GM23338 (cell line): ENCODE data around the gene DPP9. TPM values are rescaled to one million over a fixed set of nuclear protein-coding genes. Genes with fewer than 3 reads are reported as not detected.

Experiments used
- ATAC-seq: fragments of 200-7000 bp; cut with Tn5 transposase; 3 replicates; pipeline ENCODE4 v1.9.1; 2020
- DNase-seq: peaks from one replicate; pipeline ENCODE4 v3.0.0-alpha.2; 2015; ENCODE audit warnings: low spot score
- H2AFZ ChIP-seq: fragments of 200-600 bp; sonication (generic); 2 replicates; pipeline ENCODE4 v1.8.0; 2016; ENCODE audit warnings: antibody characterized with exemption, mild to moderate bottlenecking, moderate library complexity
- H3F3A ChIP-seq: fragments of 200-600 bp; sonication (generic); replicated peaks from 2 replicates; pipeline ENCODE4 v1.8.0; 2017; ENCODE audit warnings: antibody characterized with exemption, mixed run types, low read depth
- H3K27ac ChIP-seq: fragments of 200-600 bp; sonication (generic); 2 replicates; pipeline ENCODE4 v1.6.1; 2016; ENCODE audit warnings: low read depth
- H3K27me3 ChIP-seq: fragments of 200-600 bp; sonication (generic); 2 replicates; pipeline ENCODE4 v1.8.0; 2016; ENCODE audit warnings: mild to moderate bottlenecking, mixed run types, moderate library complexity; ENCODE audit not compliant: insufficient read depth
- H3K36me3 ChIP-seq: fragments of 200-600 bp; sonication (generic); 2 replicates; pipeline ENCODE4 v1.8.0; 2016; ENCODE audit warnings: mild to moderate bottlenecking; ENCODE audit not compliant: insufficient read depth
- H3K4me1 ChIP-seq: fragments of 200-600 bp; sonication (generic); 2 replicates; pipeline ENCODE4 v1.8.0; 2016; ENCODE audit warnings: mild to moderate bottlenecking, moderate library complexity; ENCODE audit not compliant: insufficient read depth
- H3K4me2 ChIP-seq: fragments of 200-600 bp; sonication (generic); 2 replicates; pipeline ENCODE4 v1.7.1; 2017; ENCODE audit warnings: mixed run types
- H3K4me3 ChIP-seq: fragments of 200-600 bp; sonication (generic); 2 replicates; pipeline ENCODE4 v1.6.1; 2016; ENCODE audit warnings: mixed run types
- H3K79me2 ChIP-seq: fragments of 200-600 bp; sonication (generic); replicated peaks from 2 replicates; pipeline ENCODE4 v1.8.0; 2017; ENCODE audit warnings: mild to moderate bottlenecking; ENCODE audit not compliant: insufficient read depth
- H3K9me2 ChIP-seq: fragments of 200-600 bp; sonication (generic); 2 replicates; pipeline ENCODE4 v1.8.0; 2017; ENCODE audit not compliant: insufficient read depth
- H4K20me1 ChIP-seq: fragments of 200-600 bp; sonication (generic); replicated peaks from 2 replicates; pipeline ENCODE4 v1.8.0; 2017; ENCODE audit warnings: mild to moderate bottlenecking; ENCODE audit not compliant: insufficient read depth
- H3K27ac Mint-ChIP-seq: 2 replicates; pipeline ENCODE4 v1.8.0; 2020; ENCODE audit warnings: inconsistent platforms, mild to moderate bottlenecking, moderate library complexity, mixed read lengths
- H3K27me3 Mint-ChIP-seq: 3 replicates; pipeline ENCODE4 v1.8.0; 2022; ENCODE audit warnings: low read depth, mild to moderate bottlenecking, moderate library complexity, mixed read lengths, inconsistent platforms; ENCODE audit not compliant: insufficient read depth, poor library complexity
- H3K36me3 Mint-ChIP-seq: 3 replicates; pipeline ENCODE4 v1.8.0; 2021; ENCODE audit warnings: low read depth, mild to moderate bottlenecking, inconsistent platforms, moderate library complexity, mixed read lengths
- H3K4me1 Mint-ChIP-seq: 3 replicates; pipeline ENCODE4 v1.8.0; 2020; ENCODE audit warnings: mild to moderate bottlenecking, inconsistent platforms, mixed read lengths
- H3K4me3 Mint-ChIP-seq: 3 replicates; pipeline ENCODE4 v1.8.0; 2021; ENCODE audit warnings: moderate library complexity, mild to moderate bottlenecking, inconsistent platforms, mixed read lengths
- H3K9me3 Mint-ChIP-seq: 3 replicates; pipeline ENCODE4 v1.8.0; 2020; ENCODE audit warnings: moderate library complexity, mild to moderate bottlenecking, inconsistent platforms, mixed read lengths
- CREB1 ChIP-seq: fragments of 250-450 bp; sonication (Bioruptor Pico); IDR thresholded peaks from 2 replicates; pipeline ENCODE4 v1.5.0; 2020; ENCODE audit warnings: low read depth, mild to moderate bottlenecking, moderate library complexity
- ETS1 ChIP-seq: IDR thresholded peaks from 2 replicates; pipeline ENCODE4 v1.6.1; 2016; ENCODE audit warnings: antibody characterized with exemption
- EZH2 ChIP-seq: fragments of 200-600 bp; sonication (generic); IDR thresholded peaks from one replicate; pipeline ENCODE4 v1.8.0; 2017; ENCODE audit warnings: antibody characterized with exemption, mild to moderate bottlenecking, low read depth; ENCODE audit not compliant: unreplicated experiment
- EZH2phosphoT487 ChIP-seq: fragments of 200-600 bp; sonication (generic); IDR thresholded peaks from one replicate; pipeline ENCODE4 v1.8.1; 2018; ENCODE audit warnings: antibody characterized with exemption; ENCODE audit not compliant: unreplicated experiment
- JUNB ChIP-seq: IDR thresholded peaks from one replicate; pipeline ENCODE4 v1.6.1; 2016; ENCODE audit warnings: antibody characterized with exemption; ENCODE audit not compliant: unreplicated experiment
- NANOG ChIP-seq: IDR thresholded peaks from 2 replicates; pipeline ENCODE4 v1.6.1; 2016; ENCODE audit warnings: antibody characterized with exemption, borderline replicate concordance
- POLR2AphosphoS5 ChIP-seq: IDR thresholded peaks from 2 replicates; pipeline ENCODE4 v1.6.1; 2016; ENCODE audit warnings: antibody characterized with exemption, low read depth
- STAT1 ChIP-seq: IDR thresholded peaks from one replicate; pipeline ENCODE4 v1.6.1; 2016; ENCODE audit warnings: antibody characterized with exemption; ENCODE audit not compliant: unreplicated experiment
- ZNF114 ChIP-seq: fragments of 250-450 bp; sonication (Bioruptor Pico); IDR thresholded peaks from 2 replicates; pipeline ENCODE4 v1.5.0; 2020; ENCODE audit warnings: mild to moderate bottlenecking, moderate library complexity
- ZNF331 ChIP-seq: fragments of 250-450 bp; sonication (Bioruptor Pico); IDR thresholded peaks from 2 replicates; pipeline ENCODE4 v1.5.0; 2020; ENCODE audit warnings: low read depth, mild to moderate bottlenecking, moderate library complexity
- polyA plus RNA-seq: library from polyadenylated mRNA; unstranded; fragments of >200 nt; fragmentation: Nextera tagmentation; extraction: Ambion mirVana; gene quantifications from 2 replicates; pipeline ENCODE4 v1.2.1, GENCODE V29; 2016
- total RNA-seq: library from RNA; depleted of rRNA; stranded (reverse); fragments of >200 nt; shearing (Covaris generic); gene quantifications from 2 replicates; pipeline ENCODE4 v1.2.3, GENCODE V29; 2014
- TF ChIP-seq, protein P1 (sequence below): IDR thresholded peaks from one replicate; pipeline ENCODE4 v1.6.1; 2018; ENCODE audit warnings: antibody characterized with exemption; ENCODE audit not compliant: unreplicated experiment
- TF ChIP-seq, protein P2 (sequence below), 2 experiments: fragments of 200-600 bp in 1 of 2; sonication (generic) in 1 of 2; conservative IDR thresholded peaks; 2 replicates each; pipeline versions ENCODE4 v1.5.1 to v1.6.1; 2016 to 2017; ENCODE audit warnings: antibody characterized with exemption in 2 of 2, low read depth in 2 of 2, mild to moderate bottlenecking in 2 of 2, moderate library complexity in 1 of 2
- TF ChIP-seq, protein P3 (sequence below): fragments of 250-450 bp; sonication (Bioruptor Pico); IDR thresholded peaks from 2 replicates; pipeline ENCODE4 v1.5.0; 2020; ENCODE audit warnings: mild to moderate bottlenecking, moderate library complexity

Gene DPP9
- total and polyA plus RNA-seq, 2 experiments from 2014 or later = 19.5 to 49.2 TPM

DNA sequence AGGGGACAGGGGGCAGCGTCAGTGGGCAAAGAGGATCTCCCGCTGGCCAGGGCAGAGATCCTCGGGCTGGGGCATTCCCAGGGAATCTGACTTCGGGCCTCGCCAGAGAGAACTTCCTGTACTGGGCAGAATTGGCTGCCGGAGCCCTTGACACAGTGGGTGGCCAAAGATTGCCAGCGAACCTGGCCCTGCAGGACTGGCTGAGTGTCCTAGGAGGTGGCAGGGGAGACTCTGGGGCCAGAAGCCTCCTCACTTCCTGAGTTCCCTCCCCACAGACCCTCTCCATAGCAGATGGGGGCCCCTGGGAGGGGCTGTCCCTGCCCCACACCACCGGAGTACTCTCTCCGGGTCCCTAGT lies 19.3 kb downstream of the DPP9 start:
- Histone ChIP-seq H3K4me3 (no peak overlapping the region), H3K4me1 (no peaks in the 10 kb centered on the region), H4K20me1 (peaks cover 4% of the 10 kb centered on the region; the same call in 1 of the 2 replicates), H2AFZ (no peak overlapping the region), H3K4me2 (no peak overlapping the region), H3K36me3 (peaks cover 8% of the 10 kb centered on the region; the same call in 1 of the 2 replicates), H3K79me2 (no peaks in the 10 kb centered on the region), H3K27ac (no peak overlapping the region), H3K9me2 (no peaks in the 10 kb centered on the region), H3K27me3 (no peaks in the 10 kb centered on the region), H3F3A (0 out of 2 replicates have a peak, but pooled peaks cover 3% of the 10 kb centered on the region)
- ATAC-seq (no peak), DNase-seq (no peak)
- peaks cover 8% of the 10 kb centered on the region for H3K27me3 Mint-ChIP-seq
- H3K9me3 Mint-ChIP-seq = no peaks in the 10 kb centered on the region
- H3K4me3 Mint-ChIP-seq = no peak overlapping the region
- TF ChIP-seq NANOG = no peak
- no peak for TF ChIP-seq ETS1
- no peak for TF ChIP-seq POLR2AphosphoS5
- TF ChIP-seq EZH2phosphoT487 = no peak
- TF ChIP-seq, protein P1, sequence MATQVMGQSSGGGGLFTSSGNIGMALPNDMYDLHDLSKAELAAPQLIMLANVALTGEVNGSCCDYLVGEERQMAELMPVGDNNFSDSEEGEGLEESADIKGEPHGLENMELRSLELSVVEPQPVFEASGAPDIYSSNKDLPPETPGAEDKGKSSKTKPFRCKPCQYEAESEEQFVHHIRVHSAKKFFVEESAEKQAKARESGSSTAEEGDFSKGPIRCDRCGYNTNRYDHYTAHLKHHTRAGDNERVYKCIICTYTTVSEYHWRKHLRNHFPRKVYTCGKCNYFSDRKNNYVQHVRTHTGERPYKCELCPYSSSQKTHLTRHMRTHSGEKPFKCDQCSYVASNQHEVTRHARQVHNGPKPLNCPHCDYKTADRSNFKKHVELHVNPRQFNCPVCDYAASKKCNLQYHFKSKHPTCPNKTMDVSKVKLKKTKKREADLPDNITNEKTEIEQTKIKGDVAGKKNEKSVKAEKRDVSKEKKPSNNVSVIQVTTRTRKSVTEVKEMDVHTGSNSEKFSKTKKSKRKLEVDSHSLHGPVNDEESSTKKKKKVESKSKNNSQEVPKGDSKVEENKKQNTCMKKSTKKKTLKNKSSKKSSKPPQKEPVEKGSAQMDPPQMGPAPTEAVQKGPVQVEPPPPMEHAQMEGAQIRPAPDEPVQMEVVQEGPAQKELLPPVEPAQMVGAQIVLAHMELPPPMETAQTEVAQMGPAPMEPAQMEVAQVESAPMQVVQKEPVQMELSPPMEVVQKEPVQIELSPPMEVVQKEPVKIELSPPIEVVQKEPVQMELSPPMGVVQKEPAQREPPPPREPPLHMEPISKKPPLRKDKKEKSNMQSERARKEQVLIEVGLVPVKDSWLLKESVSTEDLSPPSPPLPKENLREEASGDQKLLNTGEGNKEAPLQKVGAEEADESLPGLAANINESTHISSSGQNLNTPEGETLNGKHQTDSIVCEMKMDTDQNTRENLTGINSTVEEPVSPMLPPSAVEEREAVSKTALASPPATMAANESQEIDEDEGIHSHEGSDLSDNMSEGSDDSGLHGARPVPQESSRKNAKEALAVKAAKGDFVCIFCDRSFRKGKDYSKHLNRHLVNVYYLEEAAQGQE = no peak
- no peak for TF ChIP-seq EZH2
- TF ChIP-seq CREB1 (CRISPR knock-in tag) = no peak
- no peak for TF ChIP-seq STAT1
- TF ChIP-seq JUNB = no peak
- no peak for TF ChIP-seq ZNF114 (CRISPR knock-in tag)
- TF ChIP-seq ZNF331 (CRISPR knock-in tag) = no peak
- TF ChIP-seq, protein P2, sequence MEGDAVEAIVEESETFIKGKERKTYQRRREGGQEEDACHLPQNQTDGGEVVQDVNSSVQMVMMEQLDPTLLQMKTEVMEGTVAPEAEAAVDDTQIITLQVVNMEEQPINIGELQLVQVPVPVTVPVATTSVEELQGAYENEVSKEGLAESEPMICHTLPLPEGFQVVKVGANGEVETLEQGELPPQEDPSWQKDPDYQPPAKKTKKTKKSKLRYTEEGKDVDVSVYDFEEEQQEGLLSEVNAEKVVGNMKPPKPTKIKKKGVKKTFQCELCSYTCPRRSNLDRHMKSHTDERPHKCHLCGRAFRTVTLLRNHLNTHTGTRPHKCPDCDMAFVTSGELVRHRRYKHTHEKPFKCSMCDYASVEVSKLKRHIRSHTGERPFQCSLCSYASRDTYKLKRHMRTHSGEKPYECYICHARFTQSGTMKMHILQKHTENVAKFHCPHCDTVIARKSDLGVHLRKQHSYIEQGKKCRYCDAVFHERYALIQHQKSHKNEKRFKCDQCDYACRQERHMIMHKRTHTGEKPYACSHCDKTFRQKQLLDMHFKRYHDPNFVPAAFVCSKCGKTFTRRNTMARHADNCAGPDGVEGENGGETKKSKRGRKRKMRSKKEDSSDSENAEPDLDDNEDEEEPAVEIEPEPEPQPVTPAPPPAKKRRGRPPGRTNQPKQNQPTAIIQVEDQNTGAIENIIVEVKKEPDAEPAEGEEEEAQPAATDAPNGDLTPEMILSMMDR (conservative IDR thresholded peaks at IDR 0.05; ENCODE audit: low read depth in 2 of 2) = no peak
- TF ChIP-seq, protein P3, sequence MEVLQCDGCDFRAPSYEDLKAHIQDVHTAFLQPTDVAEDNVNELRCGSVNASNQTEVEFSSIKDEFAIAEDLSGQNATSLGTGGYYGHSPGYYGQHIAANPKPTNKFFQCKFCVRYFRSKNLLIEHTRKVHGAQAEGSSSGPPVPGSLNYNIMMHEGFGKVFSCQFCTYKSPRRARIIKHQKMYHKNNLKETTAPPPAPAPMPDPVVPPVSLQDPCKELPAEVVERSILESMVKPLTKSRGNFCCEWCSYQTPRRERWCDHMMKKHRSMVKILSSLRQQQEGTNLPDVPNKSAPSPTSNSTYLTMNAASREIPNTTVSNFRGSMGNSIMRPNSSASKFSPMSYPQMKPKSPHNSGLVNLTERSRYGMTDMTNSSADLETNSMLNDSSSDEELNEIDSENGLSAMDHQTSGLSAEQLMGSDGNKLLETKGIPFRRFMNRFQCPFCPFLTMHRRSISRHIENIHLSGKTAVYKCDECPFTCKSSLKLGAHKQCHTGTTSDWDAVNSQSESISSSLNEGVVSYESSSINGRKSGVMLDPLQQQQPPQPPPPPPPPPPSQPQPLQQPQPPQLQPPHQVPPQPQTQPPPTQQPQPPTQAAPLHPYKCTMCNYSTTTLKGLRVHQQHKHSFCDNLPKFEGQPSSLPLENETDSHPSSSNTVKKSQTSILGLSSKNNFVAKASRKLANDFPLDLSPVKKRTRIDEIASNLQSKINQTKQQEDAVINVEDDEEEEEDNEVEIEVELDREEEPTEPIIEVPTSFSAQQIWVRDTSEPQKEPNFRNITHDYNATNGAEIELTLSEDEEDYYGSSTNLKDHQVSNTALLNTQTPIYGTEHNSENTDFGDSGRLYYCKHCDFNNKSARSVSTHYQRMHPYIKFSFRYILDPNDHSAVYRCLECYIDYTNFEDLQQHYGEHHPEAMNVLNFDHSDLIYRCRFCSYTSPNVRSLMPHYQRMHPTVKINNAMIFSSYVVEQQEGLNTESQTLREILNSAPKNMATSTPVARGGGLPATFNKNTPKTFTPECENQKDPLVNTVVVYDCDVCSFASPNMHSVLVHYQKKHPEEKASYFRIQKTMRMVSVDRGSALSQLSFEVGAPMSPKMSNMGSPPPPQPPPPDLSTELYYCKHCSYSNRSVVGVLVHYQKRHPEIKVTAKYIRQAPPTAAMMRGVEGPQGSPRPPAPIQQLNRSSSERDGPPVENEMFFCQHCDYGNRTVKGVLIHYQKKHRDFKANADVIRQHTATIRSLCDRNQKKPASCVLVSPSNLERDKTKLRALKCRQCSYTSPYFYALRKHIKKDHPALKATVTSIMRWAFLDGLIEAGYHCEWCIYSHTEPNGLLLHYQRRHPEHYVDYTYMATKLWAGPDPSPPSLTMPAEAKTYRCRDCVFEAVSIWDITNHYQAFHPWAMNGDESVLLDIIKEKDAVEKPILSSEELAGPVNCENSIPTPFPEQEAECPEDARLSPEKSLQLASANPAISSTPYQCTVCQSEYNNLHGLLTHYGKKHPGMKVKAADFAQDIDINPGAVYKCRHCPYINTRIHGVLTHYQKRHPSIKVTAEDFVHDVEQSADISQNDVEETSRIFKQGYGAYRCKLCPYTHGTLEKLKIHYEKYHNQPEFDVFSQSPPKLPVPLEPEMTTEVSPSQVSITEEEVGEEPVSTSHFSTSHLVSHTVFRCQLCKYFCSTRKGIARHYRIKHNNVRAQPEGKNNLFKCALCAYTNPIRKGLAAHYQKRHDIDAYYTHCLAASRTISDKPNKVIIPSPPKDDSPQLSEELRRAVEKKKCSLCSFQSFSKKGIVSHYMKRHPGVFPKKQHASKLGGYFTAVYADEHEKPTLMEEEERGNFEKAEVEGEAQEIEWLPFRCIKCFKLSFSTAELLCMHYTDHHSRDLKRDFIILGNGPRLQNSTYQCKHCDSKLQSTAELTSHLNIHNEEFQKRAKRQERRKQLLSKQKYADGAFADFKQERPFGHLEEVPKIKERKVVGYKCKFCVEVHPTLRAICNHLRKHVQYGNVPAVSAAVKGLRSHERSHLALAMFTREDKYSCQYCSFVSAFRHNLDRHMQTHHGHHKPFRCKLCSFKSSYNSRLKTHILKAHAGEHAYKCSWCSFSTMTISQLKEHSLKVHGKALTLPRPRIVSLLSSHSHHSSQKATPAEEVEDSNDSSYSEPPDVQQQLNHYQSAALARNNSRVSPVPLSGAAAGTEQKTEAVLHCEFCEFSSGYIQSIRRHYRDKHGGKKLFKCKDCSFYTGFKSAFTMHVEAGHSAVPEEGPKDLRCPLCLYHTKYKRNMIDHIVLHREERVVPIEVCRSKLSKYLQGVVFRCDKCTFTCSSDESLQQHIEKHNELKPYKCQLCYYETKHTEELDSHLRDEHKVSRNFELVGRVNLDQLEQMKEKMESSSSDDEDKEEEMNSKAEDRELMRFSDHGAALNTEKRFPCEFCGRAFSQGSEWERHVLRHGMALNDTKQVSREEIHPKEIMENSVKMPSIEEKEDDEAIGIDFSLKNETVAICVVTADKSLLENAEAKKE = no peak
- H3K4me1 Mint-ChIP-seq = no peaks in the 10 kb centered on the region
- H3K27ac Mint-ChIP-seq = no peak overlapping the region
- peaks cover 45% of the 10 kb centered on the region for H3K36me3 Mint-ChIP-seq
